Neuron (in vitro differentiated cells): Measurements from ENCODE around the gene CHERP.
A peak's percentile ranks its signal among the peaks of the same experiment; 100 is the strongest.

Source experiments
- H2AFZ ChIP-seq: one replicate; pipeline ENCODE4 v1.6.1; 2013; ENCODE audit warnings: low read depth, mild to moderate bottlenecking, inconsistent platforms, low read length, moderate library complexity
- H3K27me3 ChIP-seq: one replicate; pipeline ENCODE4 v1.6.1; 2013; ENCODE audit warnings: low read length; ENCODE audit not compliant: insufficient read depth
- H3K36me3 ChIP-seq: one replicate; pipeline ENCODE4 v1.6.1; 2013; ENCODE audit warnings: low read length; ENCODE audit not compliant: insufficient read depth
- H3K4me1 ChIP-seq: one replicate; pipeline ENCODE4 v1.6.1; 2013; ENCODE audit warnings: low read length; ENCODE audit not compliant: insufficient read depth
- H3K4me3 ChIP-seq: 2 replicates; pipeline ENCODE4 v1.5.1; 2013; ENCODE audit warnings: mild to moderate bottlenecking, low read length, moderate library complexity
- H3K9me3 ChIP-seq: one replicate; pipeline ENCODE4 v1.6.1; 2013; ENCODE audit warnings: low read length

The CHERP gene

GRCh38 chr19:16542045-16542909 lies at the start of gene CHERP:
CHERP (minus strand) TSS chr19:16542437; CDS start chr19:16542378, 59 bp downstream.
- Histone ChIP-seq H3K27me3 (no peaks in the 10 kb centered on the region), H3K4me1 (peaks cover 18% of the 10 kb centered on the region)

GRCh38 chr19:16590876-16591802 lies 48.9 kb upstream of the CHERP start:
- peaks cover 41% of the 10 kb centered on the region for H3K4me1 ChIP-seq
- no peaks in the 10 kb centered on the region for H3K9me3 ChIP-seq
- H3K27me3 ChIP-seq = no peaks in the 10 kb centered on the region
- H2AFZ ChIP-seq = no peak overlapping the region
- H3K4me3 ChIP-seq = no peak overlapping the region
- H3K36me3 ChIP-seq = no peaks in the 10 kb centered on the region

More at GRCh38 chr19:16542045-16542909, at the start of gene CHERP:
- Histone ChIP-seq H3K4me3 (peak within 1 kb of the TSS; percentile 100), H3K9me3 (no peaks in the 10 kb centered on the region), H2AFZ (peak within 1 kb of the TSS; percentile 31), H3K36me3 (peaks cover 27% of the 10 kb centered on the region)

GRCh38 chr19:16589917-16590316 lies 47.7 kb upstream of the CHERP start:
- Histone ChIP-seq H2AFZ (no peak overlapping the region), H3K27me3 (no peaks in the 10 kb centered on the region), H3K4me1 (peaks cover 51% of the 10 kb centered on the region), H3K36me3 (no peaks in the 10 kb centered on the region), H3K4me3 (no peak overlapping the region), H3K9me3 (no peaks in the 10 kb centered on the region)

- Histone ChIP-seq H3K36me3 (no peaks in the 10 kb centered on the region), H3K27me3 (no peaks in the 10 kb centered on the region), H3K9me3 (no peaks in the 10 kb centered on the region), H3K4me3 (no peak overlapping the region), H3K4me1 (peaks cover 56% of the 10 kb centered on the region), H2AFZ (no peak overlapping the region)
These were observed 46.8 kb upstream of the CHERP start for GRCh38 chr19:16588824-16589577.

GRCh38 chr19:16587833-16588823 lies 45.9 kb upstream of the CHERP start:
- peaks cover 65% of the 10 kb centered on the region for H3K4me1 ChIP-seq
- no peak overlapping the region for H3K4me3 ChIP-seq
- H2AFZ ChIP-seq = no peak overlapping the region
- H3K9me3 ChIP-seq = no peaks in the 10 kb centered on the region
- H3K36me3 ChIP-seq = no peaks in the 10 kb centered on the region
- no peaks in the 10 kb centered on the region for H3K27me3 ChIP-seq

- peaks cover 61% of the 10 kb centered on the region for H3K4me1 ChIP-seq
These were observed 45.0 kb upstream of the CHERP start for GRCh38 chr19:16586991-16587832.

GRCh38 chr19:16586477-16586871 lies 44.2 kb upstream of the CHERP start:
- no peak overlapping the region for H3K4me3 ChIP-seq
- H3K36me3 ChIP-seq = no peaks in the 10 kb centered on the region
- no peaks in the 10 kb centered on the region for H3K9me3 ChIP-seq
- H3K4me1 ChIP-seq = peaks cover 53% of the 10 kb centered on the region
- H3K27me3 ChIP-seq = no peaks in the 10 kb centered on the region
- no peak overlapping the region for H2AFZ ChIP-seq

More at GRCh38 chr19:16586991-16587832, 45.0 kb upstream of the CHERP start:
- Histone ChIP-seq H3K27me3 (no peaks in the 10 kb centered on the region), H3K9me3 (no peaks in the 10 kb centered on the region), H2AFZ (no peak overlapping the region), H3K4me3 (no peak overlapping the region), H3K36me3 (no peaks in the 10 kb centered on the region)

GRCh38 chr19:16585808-16586476 lies 43.7 kb upstream of the CHERP start:
- no peak overlapping the region for H3K4me3 ChIP-seq
- H3K27me3 ChIP-seq = no peaks in the 10 kb centered on the region
- H2AFZ ChIP-seq = no peak overlapping the region
- no peaks in the 10 kb centered on the region for H3K36me3 ChIP-seq
- H3K4me1 ChIP-seq = peaks cover 48% of the 10 kb centered on the region
- no peaks in the 10 kb centered on the region for H3K9me3 ChIP-seq

GRCh38 chr19:16585094-16585801 lies 43.0 kb upstream of the CHERP start:
- Histone ChIP-seq H3K4me3 (no peak overlapping the region), H3K27me3 (no peaks in the 10 kb centered on the region), H3K9me3 (no peaks in the 10 kb centered on the region), H3K4me1 (peaks cover 47% of the 10 kb centered on the region), H3K36me3 (no peaks in the 10 kb centered on the region), H2AFZ (no peak overlapping the region)

- Histone ChIP-seq H3K36me3 (peaks cover 4% of the 10 kb centered on the region), H3K9me3 (no peaks in the 10 kb centered on the region), H3K4me3 (peak overlapping the region; percentile 30), H2AFZ (no peak overlapping the region), H3K27me3 (no peaks in the 10 kb centered on the region), H3K4me1 (peaks cover 47% of the 10 kb centered on the region)
These were observed 42.2 kb upstream of the CHERP start for GRCh38 chr19:16584248-16585093.
